ENCODE results near the gene HEG1.

The HEG1 gene

GRCh38 chr3:125048282-125048681 is 7.5 kb downstream of the HEG1 start:
- no peak for DNase-seq (ENCODE audit: low read depth, low spot score)

- no peak for DNase-seq (ENCODE audit: low read depth, low spot score)
Measured at GRCh38 chr3:125045965-125046364, 9.8 kb downstream of the HEG1 start.

- no peak for DNase-seq (ENCODE audit: low read depth, low spot score)
Measured at GRCh38 chr3:125045194-125045593, 10.6 kb downstream of the HEG1 start.

- no peak for DNase-seq (ENCODE audit: low read depth, low spot score)
Measured at GRCh38 chr3:125043599-125044151, 12.1 kb downstream of the HEG1 start.

GRCh38 chr3:125042725-125043406 is 12.9 kb downstream of the HEG1 start:
- no peak for DNase-seq (ENCODE audit: low read depth, low spot score)

- DNase-seq (ENCODE audit: low read depth, low spot score): no peak
Measured at GRCh38 chr3:125039131-125040100, 16.4 kb downstream of the HEG1 start.

GRCh38 chr3:125037498-125038150 is 18.2 kb downstream of the HEG1 start:
- DNase-seq (ENCODE audit: low read depth, low spot score): no peak

- no peak for DNase-seq (ENCODE audit: low read depth, low spot score)
Measured at GRCh38 chr3:125035217-125035616, 20.6 kb downstream of the HEG1 start.

GRCh38 chr3:125033616-125034015 is 22.2 kb downstream of the HEG1 start:
- DNase-seq (ENCODE audit: low read depth, low spot score): no peak

- no peak for DNase-seq (ENCODE audit: low read depth, low spot score)
Measured at GRCh38 chr3:125033135-125033534, 22.7 kb downstream of the HEG1 start.

GRCh38 chr3:125032683-125033082 is 23.1 kb downstream of the HEG1 start:
- no peak for DNase-seq (ENCODE audit: low read depth, low spot score)

GRCh38 chr3:125032100-125032643 is 23.6 kb downstream of the HEG1 start:
- DNase-seq (ENCODE audit: low read depth, low spot score): no peak

GRCh38 chr3:125031544-125031943 is 24.3 kb downstream of the HEG1 start:
- DNase-seq (ENCODE audit: low read depth, low spot score): no peak

- no peak for DNase-seq (ENCODE audit: low read depth, low spot score)
Measured at GRCh38 chr3:125028657-125029056, 27.1 kb downstream of the HEG1 start.

GRCh38 chr3:125025642-125026041 is 30.2 kb downstream of the HEG1 start:
- no peak for DNase-seq (ENCODE audit: low read depth, low spot score)

- DNase-seq (ENCODE audit: low read depth, low spot score): no peak
Measured at GRCh38 chr3:125024817-125025216, 31.0 kb downstream of the HEG1 start.

GRCh38 chr3:125023833-125024555 is 31.8 kb downstream of the HEG1 start:
- DNase-seq (ENCODE audit: low read depth, low spot score): no peak

- DNase-seq (ENCODE audit: low read depth, low spot score): no peak
Measured at GRCh38 chr3:125022206-125022605, 33.6 kb downstream of the HEG1 start.

GRCh38 chr3:125019271-125019670 is 36.5 kb downstream of the HEG1 start:
- no peak for DNase-seq (ENCODE audit: low read depth, low spot score)

- DNase-seq (ENCODE audit: low read depth, low spot score): no peak
Measured at GRCh38 chr3:125017406-125017805, 38.4 kb downstream of the HEG1 start.

GRCh38 chr3:125014570-125015179 is 41.1 kb downstream of the HEG1 start:
- no peak for DNase-seq (ENCODE audit: low read depth, low spot score)
